ENCODE data around the gene TAP1. TPM values are rescaled to one million over a fixed set of nuclear protein-coding genes. Genes with fewer than 3 reads are reported as not detected.

TAP1 gene
- total RNA-seq, 1 experiment from 2014 or later, result 23.1 TPM

- Histone ChIP-seq H4K20me1 (ENCODE audit: insufficient read depth) (no peaks in the 10 kb centered on the region), H3K4me1 (replicated peaks; ENCODE audit: insufficient read depth) (peaks cover 20% of the 10 kb centered on the region), H3K9me2 (ENCODE audit: insufficient read depth) (no peaks in the 10 kb centered on the region), H3K9me3 (ENCODE audit: insufficient read depth, low read depth) (no peaks in the 10 kb centered on the region), H3K27me3 (ENCODE audit: insufficient read depth, low read depth) (no peaks in the 10 kb centered on the region), H3F3A (ENCODE audit: insufficient read depth, low read depth) (peaks cover 15% of the 10 kb centered on the region; the same call in 1 of the 2 replicates), H3K79me2 (ENCODE audit: low read depth) (no peaks in the 10 kb centered on the region), H3K4me2 (no peak overlapping the region), H3K27ac (no peak overlapping the region), H2AFZ (no peak overlapping the region), H3K36me3 (ENCODE audit: low read depth) (no peaks in the 10 kb centered on the region), H3K4me3 (no peak overlapping the region)
- ChIA-PET CTCF (no interaction called here), POLR2A (ENCODE audit: unreplicated experiment) (no interaction called here)
- DNase-seq, result no peak
- intact Hi-C loops (cut with micrococcal nuclease; ENCODE audit: unreplicated experiment), result loop anchor here (10.0 kb wide), 1 partner anchor 68 kb away; no protein-coding TSS in a partner anchor
- BruUV-seq (replicated peaks), result no TSS peak
- TF ChIP-seq CTCF (conservative IDR thresholded peaks at IDR 0.05) (no peak), EZH2 (IDR thresholded peaks at IDR 0.05; ENCODE audit: low read depth) (no peak)
Measured at GRCh38 chr6:32862725-32863124, 9.2 kb upstream of the TAP1 start.

GRCh38 chr6:32860674-32861073 lies 7.2 kb upstream of the TAP1 start:
- intact Hi-C loops (cut with micrococcal nuclease; ENCODE audit: unreplicated experiment), result loop anchor here (1.0 to 10.0 kb wide), 2 partner anchors 16 to 66 kb away; partner anchors contain the start of gene PSMB8
- no peaks in the 10 kb centered on the region for H3K79me2 ChIP-seq (ENCODE audit: low read depth)
- no peak for DNase-seq
- no peaks in the 10 kb centered on the region for H4K20me1 ChIP-seq (ENCODE audit: insufficient read depth)
- no peak overlapping the region for H3K4me3 ChIP-seq
- BruUV-seq (replicated peaks), result no TSS peak
- peak overlapping the region; percentile 59 for H3K4me2 ChIP-seq
- ChIA-PET POLR2A (ENCODE audit: unreplicated experiment) (interaction anchor here (0.6 kb wide), 1 partner anchor 16 kb away, joined by 3 read pairs; no protein-coding TSS in a partner anchor), CTCF (interaction anchor here (0.6 to 1.2 kb wide), 3 partner anchors 22 to 37 kb away, joined by 3 to 11 read pairs (median 3); partner anchors contain the start of gene TAP2)
- peaks cover 15% of the 10 kb centered on the region; the same call in 1 of the 2 replicates for H3F3A ChIP-seq (ENCODE audit: insufficient read depth, low read depth)
- no peaks in the 10 kb centered on the region for H3K27me3 ChIP-seq (ENCODE audit: insufficient read depth, low read depth)
- H3K9me2 ChIP-seq (ENCODE audit: insufficient read depth), result no peaks in the 10 kb centered on the region
- no peaks in the 10 kb centered on the region for H3K9me3 ChIP-seq (ENCODE audit: insufficient read depth, low read depth)
- no peak for TF ChIP-seq CTCF (conservative IDR thresholded peaks at IDR 0.05)
- TF ChIP-seq EZH2 (IDR thresholded peaks at IDR 0.05; ENCODE audit: low read depth), result no peak
- H2AFZ ChIP-seq, result no peak overlapping the region
- no peaks in the 10 kb centered on the region for H3K36me3 ChIP-seq (ENCODE audit: low read depth)
- peaks cover 20% of the 10 kb centered on the region for H3K4me1 ChIP-seq (replicated peaks; ENCODE audit: insufficient read depth)
- H3K27ac ChIP-seq, result peak overlapping the region; percentile 40; the same call in 1 of the 2 replicates

GRCh38 chr6:32858194-32858593 lies 4.7 kb upstream of the TAP1 start:
- no peaks in the 10 kb centered on the region for H3K79me2 ChIP-seq (ENCODE audit: low read depth)
- intact Hi-C loops (cut with micrococcal nuclease; ENCODE audit: unreplicated experiment), result no loop called here
- no peaks in the 10 kb centered on the region for H3K27me3 ChIP-seq (ENCODE audit: insufficient read depth, low read depth)
- H3K4me2 ChIP-seq, result no peak overlapping the region
- no TSS peak for BruUV-seq (replicated peaks)
- H4K20me1 ChIP-seq (ENCODE audit: insufficient read depth), result no peaks in the 10 kb centered on the region
- H3F3A ChIP-seq (ENCODE audit: insufficient read depth, low read depth), result peaks cover 15% of the 10 kb centered on the region; the same call in 1 of the 2 replicates
- DNase-seq, result no peak
- no peak overlapping the region for H3K4me3 ChIP-seq
- H3K9me2 ChIP-seq (ENCODE audit: insufficient read depth), result no peaks in the 10 kb centered on the region
- no peaks in the 10 kb centered on the region for H3K36me3 ChIP-seq (ENCODE audit: low read depth)
- CTCF ChIA-PET, result interaction anchor here (1.2 kb wide), 1 partner anchor 20 kb away, joined by 5 read pairs; the partner anchor contains the start of gene TAP2
- no peak overlapping the region for H2AFZ ChIP-seq
- POLR2A ChIA-PET (ENCODE audit: unreplicated experiment), result interaction anchor here (0.6 kb wide), 1 partner anchor 8 kb away, joined by 3 read pairs; no protein-coding TSS in a partner anchor
- TF ChIP-seq CTCF (conservative IDR thresholded peaks at IDR 0.05), result no peak
- TF ChIP-seq EZH2 (IDR thresholded peaks at IDR 0.05; ENCODE audit: low read depth), result no peak
- no peak overlapping the region for H3K27ac ChIP-seq
- H3K9me3 ChIP-seq (ENCODE audit: insufficient read depth, low read depth), result no peaks in the 10 kb centered on the region
- peaks cover 20% of the 10 kb centered on the region for H3K4me1 ChIP-seq (replicated peaks; ENCODE audit: insufficient read depth)

All from PC-9 (cell line).